CD14-positive monocyte (primary cell): ENCODE measurements around the gene VMP1. TPM values are rescaled to one million over a fixed set of nuclear protein-coding genes. Genes with fewer than 3 reads are reported as not detected.

ENCODE experiments used
- DNase-seq, 3 donors: peaks; one replicate each; pipeline ENCODE4 v3.0.0-alpha.2; 2011 to 2022
- H2AFZ ChIP-seq: 2 replicates; pipeline ENCODE4 v1.6.0; 2012; ENCODE audit warnings: mild to moderate bottlenecking, low read depth, low read length, inconsistent platforms; ENCODE audit not compliant: insufficient read depth, poor library complexity, severe bottlenecking
- H3K27ac ChIP-seq, 2 donors: 1 replicate in 1 of 2; 2 replicates in 1 of 2; pipeline ENCODE4 v1.5.1; 2012 to 2013; ENCODE audit warnings: low read length in 2 of 2, control low read depth in 1 of 2, inconsistent platforms in 1 of 2, low read depth in 1 of 2, mild to moderate bottlenecking in 1 of 2
- H3K27me3 ChIP-seq, 2 donors: one replicate each; pipeline versions ENCODE4 v1.6.0 to v1.6.1; 2011 to 2013; ENCODE audit warnings: low read length in 2 of 2; ENCODE audit not compliant: control insufficient read depth in 2 of 2, insufficient read depth in 2 of 2
- H3K36me3 ChIP-seq, 2 donors: replicated peaks in 1 of 2; 1 replicate in 1 of 2; 2 replicates in 1 of 2; pipeline versions ENCODE4 v1.5.1 to v1.6.1; 2012 to 2013; ENCODE audit warnings: low read length in 2 of 2, control low read depth in 1 of 2, inconsistent platforms in 1 of 2, mild to moderate bottlenecking in 1 of 2; ENCODE audit not compliant: insufficient read depth in 2 of 2, control insufficient read depth in 1 of 2
- H3K4me1 ChIP-seq, 2 donors: 1 replicate in 1 of 2; 2 replicates in 1 of 2; pipeline versions ENCODE4 v1.5.1 to v1.6.1; 2012 to 2013; ENCODE audit warnings: low read length in 2 of 2, control low read depth in 1 of 2, inconsistent platforms in 1 of 2, mild to moderate bottlenecking in 1 of 2, moderate library complexity in 1 of 2; ENCODE audit not compliant: insufficient read depth in 2 of 2, control insufficient read depth in 1 of 2
- H3K4me2 ChIP-seq: replicated peaks from 2 replicates; pipeline ENCODE3; 2012; ENCODE audit warnings: low read length, moderate library complexity, mild to moderate bottlenecking; ENCODE audit not compliant: poor library complexity, severe bottlenecking; ENCODE audit errors: extremely low read depth
- H3K4me3 ChIP-seq, 3 experiments: fragments of 200-600 bp in 1 of 3; sonication (generic) in 1 of 3; replicated peaks in 1 of 3; 1 replicate in 2 of 3; 2 replicates in 1 of 3; pipeline ENCODE4 v1.5.1; 2011 to 2013; ENCODE audit warnings: low read length in 3 of 3, mild to moderate bottlenecking in 3 of 3, control low read depth in 2 of 3, low read depth in 2 of 3, inconsistent platforms in 1 of 3, moderate library complexity in 1 of 3
- H3K79me2 ChIP-seq: 2 replicates; pipeline ENCODE4 v1.6.0; 2012; ENCODE audit warnings: mild to moderate bottlenecking, control low read depth, inconsistent platforms, low read length, moderate library complexity; ENCODE audit not compliant: insufficient read depth
- H3K9ac ChIP-seq: 2 replicates; pipeline ENCODE4 v1.6.0; 2017; ENCODE audit warnings: low read length, mild to moderate bottlenecking; ENCODE audit not compliant: insufficient read depth, poor library complexity, severe bottlenecking
- H3K9me3 ChIP-seq, 2 donors: replicated peaks in 1 of 2; 1 replicate in 1 of 2; 2 replicates in 1 of 2; pipeline versions ENCODE4 v1.5.1 to v1.6.1; 2012 to 2013; ENCODE audit warnings: low read length in 2 of 2, control low read depth in 1 of 2; ENCODE audit not compliant: control insufficient read depth in 1 of 2, insufficient read depth in 1 of 2
- H4K20me1 ChIP-seq: 2 replicates; pipeline ENCODE4 v1.6.0; 2012; ENCODE audit warnings: mild to moderate bottlenecking, low read length, control low read depth, moderate library complexity; ENCODE audit not compliant: insufficient read depth
- H3K27ac Mint-ChIP-seq, 7 donors: one replicate each; pipeline ENCODE4 v1.8.0; 2020; ENCODE audit warnings: mild to moderate bottlenecking in 7 of 7, mixed read lengths in 7 of 7, moderate library complexity in 6 of 7, inconsistent platforms in 2 of 7
- H3K27me3 Mint-ChIP-seq, 3 donors: one replicate each; pipeline ENCODE4 v1.8.0; 2021 to 2022; ENCODE audit warnings: low read depth in 3 of 3, mild to moderate bottlenecking in 3 of 3, mixed read lengths in 3 of 3, moderate library complexity in 3 of 3, inconsistent platforms in 1 of 3
- H3K36me3 Mint-ChIP-seq, 2 donors: one replicate each; pipeline ENCODE4 v1.8.0; 2020; ENCODE audit warnings: mixed read lengths in 2 of 2, inconsistent platforms in 1 of 2, mild to moderate bottlenecking in 1 of 2
- H3K4me1 Mint-ChIP-seq: one replicate; pipeline ENCODE4 v1.8.0; 2020; ENCODE audit warnings: mild to moderate bottlenecking, mixed read lengths
- H3K4me3 Mint-ChIP-seq, 2 donors: one replicate each; pipeline ENCODE4 v1.8.0; 2020; ENCODE audit warnings: mild to moderate bottlenecking in 2 of 2, mixed read lengths in 2 of 2, moderate library complexity in 1 of 2
- H3K9me3 Mint-ChIP-seq, 7 donors: one replicate each; pipeline ENCODE4 v1.8.0; 2020 to 2022; ENCODE audit warnings: mixed read lengths in 7 of 7, mild to moderate bottlenecking in 6 of 7, moderate library complexity in 6 of 7, inconsistent platforms in 2 of 7
- WGBS: methylation state at CpG from one replicate; pipeline ENCODE4 v1.1.5; 2013; ENCODE audit warnings: missing lambda C conversion rate; ENCODE audit not compliant: insufficient coverage; 5-methylcytosine and 5-hydroxymethylcytosine counted together
- intact Hi-C, 2 donors: fragments of 100-400 bp; cut with micrococcal nuclease; formaldehyde crosslinking; loops; one replicate each; pipeline versions ENCODE4 v1.15.0 to v1.15.1; 2023
- polyA plus RNA-seq, 3 donors: library from polyadenylated mRNA; depleted of rRNA in 1 of 3; unstranded in 2 of 3; stranded (reverse) in 1 of 3; fragments of 300-500 nt in 2 of 3; fragments of >200 nt in 1 of 3; fragmentation: Illumina TruSeq in 2 of 3; gene quantifications; 1 replicate in 2 of 3; 2 replicates in 1 of 3; pipeline ENCODE4 v1.2.3, GENCODE V29; 2012 to 2021
- TF ChIP-seq, protein P1 (sequence below): fragments of 200-600 bp; IDR thresholded peaks from one replicate; pipeline ENCODE4 v1.8.0; 2022; ENCODE audit warnings: antibody characterized with exemption, mild to moderate bottlenecking

The VMP1 gene
- polyA plus RNA-seq, 3 donors, result 246 to 511 (median 386) TPM

DNA sequence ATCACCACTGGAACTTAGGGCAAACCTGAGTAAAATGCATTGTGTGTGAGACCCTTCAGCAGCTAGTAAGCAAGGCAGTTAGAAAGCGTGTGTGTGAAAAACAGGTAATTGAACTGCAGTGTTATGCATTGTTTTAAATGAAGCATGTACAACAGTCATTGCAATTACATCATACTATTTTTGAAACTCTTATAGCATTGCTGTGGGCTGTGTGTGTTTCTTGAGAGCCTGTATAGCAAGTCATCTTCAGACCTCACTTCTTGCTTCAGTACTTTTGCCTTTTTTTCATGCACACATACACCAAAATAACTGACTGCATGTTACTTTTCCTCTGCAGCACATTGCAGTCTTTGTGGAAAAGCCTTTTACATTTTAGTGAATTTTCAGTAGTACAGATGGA lies 19.4 kb upstream of the VMP1 start:
- no peak for DNase-seq
- Histone ChIP-seq H3K79me2 (peaks cover 80% of the 10 kb centered on the region), H3K9me3 (no peaks in the 10 kb centered on the region), H4K20me1 (peaks cover 90% of the 10 kb centered on the region), H3K4me1 (no peaks in the 10 kb centered on the region), H3K36me3 (peaks cover 95 to 97% of the 10 kb centered on the region in 2 donors), H3K9ac (no peak overlapping the region), H3K4me2 (no peak overlapping the region), H3K4me3 (no peak overlapping the region), H3K27me3 (no peaks in the 10 kb centered on the region), H3K27ac (peak overlapping the region in 1 of 2 donors; percentile 34), H2AFZ (no peak overlapping the region)
- Mint-ChIP-seq H3K4me3 (no peak overlapping the region), H3K9me3 (no peaks in the 10 kb centered on the region), H3K36me3 (peaks cover 83 to 94% of the 10 kb centered on the region in 2 donors), H3K27ac (peak overlapping the region in 2 of 7 donors; percentile 31 to 38), H3K27me3 (peaks cover 0 to 2% (median 0%) of the 10 kb centered on the region in 3 donors), H3K4me1 (no peaks in the 10 kb centered on the region)
- TF ChIP-seq, protein P1, sequence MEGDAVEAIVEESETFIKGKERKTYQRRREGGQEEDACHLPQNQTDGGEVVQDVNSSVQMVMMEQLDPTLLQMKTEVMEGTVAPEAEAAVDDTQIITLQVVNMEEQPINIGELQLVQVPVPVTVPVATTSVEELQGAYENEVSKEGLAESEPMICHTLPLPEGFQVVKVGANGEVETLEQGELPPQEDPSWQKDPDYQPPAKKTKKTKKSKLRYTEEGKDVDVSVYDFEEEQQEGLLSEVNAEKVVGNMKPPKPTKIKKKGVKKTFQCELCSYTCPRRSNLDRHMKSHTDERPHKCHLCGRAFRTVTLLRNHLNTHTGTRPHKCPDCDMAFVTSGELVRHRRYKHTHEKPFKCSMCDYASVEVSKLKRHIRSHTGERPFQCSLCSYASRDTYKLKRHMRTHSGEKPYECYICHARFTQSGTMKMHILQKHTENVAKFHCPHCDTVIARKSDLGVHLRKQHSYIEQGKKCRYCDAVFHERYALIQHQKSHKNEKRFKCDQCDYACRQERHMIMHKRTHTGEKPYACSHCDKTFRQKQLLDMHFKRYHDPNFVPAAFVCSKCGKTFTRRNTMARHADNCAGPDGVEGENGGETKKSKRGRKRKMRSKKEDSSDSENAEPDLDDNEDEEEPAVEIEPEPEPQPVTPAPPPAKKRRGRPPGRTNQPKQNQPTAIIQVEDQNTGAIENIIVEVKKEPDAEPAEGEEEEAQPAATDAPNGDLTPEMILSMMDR, result no peak
- intact Hi-C loops, result no loop called here
- WGBS, result no CpG with 5 or more reads among the region's 1 CpG

DNA sequence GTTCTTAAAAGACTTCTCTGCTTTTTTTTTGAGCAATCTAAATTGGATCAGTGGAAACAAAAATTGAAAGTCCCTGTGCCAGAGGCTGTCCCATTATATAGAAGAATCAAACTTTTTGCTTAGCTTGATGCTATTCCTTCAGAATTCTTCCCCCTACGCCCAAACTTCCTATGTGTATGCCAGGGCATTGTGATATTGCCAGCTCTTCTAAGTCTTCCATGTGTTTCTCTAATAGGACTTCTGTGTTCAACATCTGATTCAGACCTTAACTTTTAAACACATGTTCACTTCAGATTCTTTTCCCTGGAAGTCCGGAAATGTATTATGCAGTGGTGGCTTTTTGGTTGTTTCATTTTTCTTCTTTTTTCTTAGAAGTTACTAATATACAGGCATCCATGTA lies 19.0 kb upstream of the VMP1 start:
- H3K9me3 Mint-ChIP-seq, result no peaks in the 10 kb centered on the region
- Histone ChIP-seq H3K4me1 (no peaks in the 10 kb centered on the region), H4K20me1 (peaks cover 90% of the 10 kb centered on the region), H3K79me2 (peaks cover 83% of the 10 kb centered on the region), H3K36me3 (peaks cover 95 to 97% of the 10 kb centered on the region in 2 donors), H3K27me3 (no peaks in the 10 kb centered on the region), H3K9ac (no peak overlapping the region), H3K4me3 (no peak overlapping the region), H3K9me3 (no peaks in the 10 kb centered on the region), H2AFZ (no peak overlapping the region), H3K27ac (peak overlapping the region in 1 of 2 donors; percentile 34), H3K4me2 (no peak overlapping the region)
- peak overlapping the region in 3 of 7 donors; percentile 1 to 31 (median 8) for H3K27ac Mint-ChIP-seq
- H3K4me3 Mint-ChIP-seq, result no peak overlapping the region
- peaks cover 80 to 93% of the 10 kb centered on the region in 2 donors for H3K36me3 Mint-ChIP-seq
- peaks cover 0 to 2% (median 0%) of the 10 kb centered on the region in 3 donors for H3K27me3 Mint-ChIP-seq
- H3K4me1 Mint-ChIP-seq, result no peaks in the 10 kb centered on the region
- WGBS, result no CpG with 5 or more reads among the region's 2 CpGs
- no peak for DNase-seq
- TF ChIP-seq, protein P1, result no peak
- intact Hi-C loops, result no loop called here
